Astrocyte (in vitro differentiated cells and primary cell): ENCODE measurements around the gene ZNF653.

Source experiments
- EZH2 ChIP-seq: IDR thresholded peaks from 2 replicates; pipeline ENCODE4 v1.6.1; 2012; ENCODE audit warnings: mild to moderate bottlenecking, low read length, inconsistent platforms; ENCODE audit not compliant: insufficient read depth
- TF ChIP-seq, protein P1 (sequence below): IDR thresholded peaks from 2 replicates; pipeline ENCODE4 v1.5.1; 2011; ENCODE audit warnings: low read depth, mild to moderate bottlenecking, inconsistent platforms, low read length, moderate library complexity; ENCODE audit not compliant: insufficient read depth

GRCh38 chr19:11513946-11514345, 8.3 kb upstream of the ZNF653 start:
- TF ChIP-seq, protein P1, sequence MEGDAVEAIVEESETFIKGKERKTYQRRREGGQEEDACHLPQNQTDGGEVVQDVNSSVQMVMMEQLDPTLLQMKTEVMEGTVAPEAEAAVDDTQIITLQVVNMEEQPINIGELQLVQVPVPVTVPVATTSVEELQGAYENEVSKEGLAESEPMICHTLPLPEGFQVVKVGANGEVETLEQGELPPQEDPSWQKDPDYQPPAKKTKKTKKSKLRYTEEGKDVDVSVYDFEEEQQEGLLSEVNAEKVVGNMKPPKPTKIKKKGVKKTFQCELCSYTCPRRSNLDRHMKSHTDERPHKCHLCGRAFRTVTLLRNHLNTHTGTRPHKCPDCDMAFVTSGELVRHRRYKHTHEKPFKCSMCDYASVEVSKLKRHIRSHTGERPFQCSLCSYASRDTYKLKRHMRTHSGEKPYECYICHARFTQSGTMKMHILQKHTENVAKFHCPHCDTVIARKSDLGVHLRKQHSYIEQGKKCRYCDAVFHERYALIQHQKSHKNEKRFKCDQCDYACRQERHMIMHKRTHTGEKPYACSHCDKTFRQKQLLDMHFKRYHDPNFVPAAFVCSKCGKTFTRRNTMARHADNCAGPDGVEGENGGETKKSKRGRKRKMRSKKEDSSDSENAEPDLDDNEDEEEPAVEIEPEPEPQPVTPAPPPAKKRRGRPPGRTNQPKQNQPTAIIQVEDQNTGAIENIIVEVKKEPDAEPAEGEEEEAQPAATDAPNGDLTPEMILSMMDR: no peak
- TF ChIP-seq EZH2: no peak
